K562 (cell line): Measurements from ENCODE around the gene CDCA5. TPM values are rescaled to one million over a fixed set of nuclear protein-coding genes. Genes with fewer than 3 reads are reported as not detected.

Source experiments
- C11orf30 ChIP-seq: fragments of 450-650 bp; IDR thresholded peaks from 2 replicates; pipeline ENCODE4 v1.6.1; 2016; ENCODE audit warnings: low read depth, mild to moderate bottlenecking
- KDM1A ChIP-seq, 2 experiments: fragments of 450-650 bp; IDR thresholded peaks; 2 replicates each; pipeline ENCODE4 v1.6.1; 2016; ENCODE audit warnings: mild to moderate bottlenecking in 2 of 2
- MYC ChIP-seq, 2 experiments: fragments of 250-450 bp in 1 of 2; sonication (Bioruptor Pico) in 1 of 2; IDR thresholded peaks; 2 replicates each; pipeline versions ENCODE4 v1.5.1 to v1.6.1; 2012 to 2021; ENCODE audit warnings: low read depth in 2 of 2, borderline replicate concordance in 1 of 2, improper control_type of control experiment in 1 of 2, low read length in 1 of 2, mild to moderate bottlenecking in 1 of 2, moderate library complexity in 1 of 2
- NR2C2 ChIP-seq, 2 experiments: fragments of 200-800 bp in 1 of 2; sonication (Bioruptor generic) in 1 of 2; sonication (generic) in 1 of 2; formaldehyde crosslinking in 1 of 2; IDR thresholded peaks; 2 replicates each; pipeline versions ENCODE4 v1.6.1 to v1.8.0; 2016 to 2022; ENCODE audit warnings: mild to moderate bottlenecking in 1 of 2, missing compliant biosample characterization in 1 of 2, missing genetic modification characterization in 1 of 2, missing genetic modification reagents in 1 of 2
- NR3C1 ChIP-seq: sonication (generic); formaldehyde crosslinking; IDR thresholded peaks from 2 replicates; pipeline ENCODE4 v1.8.1; 2022; ENCODE audit warnings: missing genetic modification reagents
- NR4A1 ChIP-seq, 2 experiments: fragments of 250-450 bp in 1 of 2; fragments of 450-650 bp in 1 of 2; sonication (Bioruptor Pico) in 1 of 2; IDR thresholded peaks; 2 replicates each; pipeline versions ENCODE4 v1.4.0 to v1.6.1; 2016 to 2020; ENCODE audit warnings: mild to moderate bottlenecking in 2 of 2, missing compliant biosample characterization in 1 of 2, missing genetic modification characterization in 1 of 2, moderate library complexity in 1 of 2
- RCOR1 ChIP-seq, 2 experiments: IDR thresholded peaks; 2 replicates each; pipeline ENCODE4 v1.6.1; 2012; ENCODE audit warnings: low read depth in 2 of 2, low read length in 2 of 2, borderline replicate concordance in 1 of 2, improper control_type of control experiment in 1 of 2
- U2AF1 ChIP-seq: fragments of 200-400 bp; formaldehyde crosslinking; optimal IDR thresholded peaks from 2 replicates; pipeline ENCODE3; 2017; ENCODE audit warnings: mild to moderate bottlenecking, low read depth, low read length, moderate library complexity
- XRCC4 ChIP-seq: IDR thresholded peaks from one replicate; pipeline ENCODE4 v1.6.1; 2011; ENCODE audit not compliant: insufficient read depth, insufficient read length; ENCODE audit errors: extremely low read depth
- ZNF239 ChIP-seq: fragments of 250-450 bp; sonication (Bioruptor Pico); IDR thresholded peaks from 2 replicates; pipeline ENCODE4 v1.4.0; 2020; ENCODE audit warnings: mild to moderate bottlenecking
- ZNF384 ChIP-seq: IDR thresholded peaks from 2 replicates; pipeline ENCODE4 v1.6.1; 2012; ENCODE audit warnings: low read depth, low read length, improper control_type of control experiment
- polyA plus RNA-seq, 8 experiments: library from polyadenylated mRNA; depleted of rRNA in 4 of 8; stranded (reverse) in 5 of 8; unstranded in 3 of 8; fragments of >200 nt; fragmentation: Nextera tagmentation in 2 of 8; fragmentation: Illumina TruSeq in 1 of 8; extraction: Ambion mirVana in 2 of 8; extraction: Trizol in 1 of 8; gene quantifications; 2 replicates each; pipeline versions ENCODE4 v1.2.1 to v1.2.3, GENCODE V29; 2011 to 2014; ENCODE audit warnings: inconsistent platforms in 1 of 8, missing spikeins in 1 of 8
- total RNA-seq, 7 experiments: library from RNA; depleted of rRNA in 6 of 7; stranded (reverse); fragments of >200 nt in 6 of 7; fragmentation: Illumina TruSeq in 2 of 7; extraction: Trizol in 2 of 7; gene quantifications; 2 replicates each; pipeline versions ENCODE4 v1.2.1 to v1.2.3, GENCODE V29; 2011 to 2021; ENCODE audit warnings: low replicate concordance in 1 of 7
- TF ChIP-seq, protein P1 (sequence below), 2 experiments: fragments of 450-650 bp; formaldehyde crosslinking in 1 of 2; IDR thresholded peaks; 2 replicates each; pipeline versions ENCODE4 v1.4.0 to v1.6.1; 2014 to 2020; ENCODE audit warnings: mild to moderate bottlenecking in 2 of 2, borderline replicate concordance in 1 of 2, low read depth in 1 of 2
- TF ChIP-seq, protein P2 (sequence below): IDR thresholded peaks from 2 replicates; pipeline ENCODE4 v1.6.1; 2014; ENCODE audit warnings: antibody characterized with exemption
- TF ChIP-seq, protein P3 (sequence below): fragments of 450-650 bp; IDR thresholded peaks from 2 replicates; pipeline ENCODE4 v1.6.1; 2016; ENCODE audit warnings: missing biosample characterization, missing genetic modification characterization

CDCA5 gene
- total and polyA plus RNA-seq, 9 of the 15 experiments (the other 6 are each of a cell fraction or from before 2014, with no cell fraction given), result 18.9 to 94.3 (median 64.6) TPM

DNA sequence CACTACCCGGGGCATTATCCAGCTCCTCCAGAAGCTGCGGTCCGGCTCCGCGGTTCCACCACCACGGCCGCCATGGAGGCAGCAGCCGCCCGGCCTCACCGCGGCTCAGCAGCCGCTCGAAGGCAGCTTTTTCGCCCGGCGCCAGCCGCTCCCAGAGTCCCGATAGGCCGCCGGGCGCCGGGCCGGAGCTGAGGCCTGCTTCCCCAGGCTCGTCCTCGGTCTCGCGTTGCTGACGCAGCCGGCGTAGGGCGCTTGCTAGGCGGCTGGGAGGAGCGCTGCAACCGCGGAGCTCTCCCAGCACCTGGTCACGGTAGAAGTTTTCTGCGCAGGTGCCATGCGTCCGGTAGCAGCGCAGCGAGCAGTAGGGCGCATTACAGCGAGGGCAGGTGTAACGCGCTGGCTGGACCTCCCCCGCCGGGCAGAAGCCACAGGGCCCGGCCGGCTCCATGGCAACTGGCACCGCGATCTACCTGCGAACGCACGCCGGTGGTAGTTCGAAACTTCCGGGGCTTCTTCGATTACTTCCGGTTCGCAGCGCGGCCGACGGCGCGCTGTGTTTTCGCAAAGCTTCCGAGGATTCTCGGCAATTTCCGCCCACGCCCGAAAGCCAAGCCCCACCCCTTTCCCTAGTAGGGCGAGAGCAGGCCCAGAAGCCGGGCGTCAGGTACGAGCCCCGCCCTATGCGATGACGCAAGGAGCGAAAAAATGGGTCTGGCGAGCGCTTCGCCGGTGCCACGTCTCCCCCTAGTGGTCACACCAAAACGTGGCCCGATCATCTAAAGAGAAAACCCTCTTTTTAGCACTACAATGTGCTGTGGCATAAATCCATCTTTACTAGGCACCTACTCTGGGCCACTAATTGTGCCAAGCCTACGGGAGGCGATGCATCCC is 33.6 kb upstream of the CDCA5 start, which contains the start of gene ZNHIT2 (continued):
- TF ChIP-seq, protein P1, sequence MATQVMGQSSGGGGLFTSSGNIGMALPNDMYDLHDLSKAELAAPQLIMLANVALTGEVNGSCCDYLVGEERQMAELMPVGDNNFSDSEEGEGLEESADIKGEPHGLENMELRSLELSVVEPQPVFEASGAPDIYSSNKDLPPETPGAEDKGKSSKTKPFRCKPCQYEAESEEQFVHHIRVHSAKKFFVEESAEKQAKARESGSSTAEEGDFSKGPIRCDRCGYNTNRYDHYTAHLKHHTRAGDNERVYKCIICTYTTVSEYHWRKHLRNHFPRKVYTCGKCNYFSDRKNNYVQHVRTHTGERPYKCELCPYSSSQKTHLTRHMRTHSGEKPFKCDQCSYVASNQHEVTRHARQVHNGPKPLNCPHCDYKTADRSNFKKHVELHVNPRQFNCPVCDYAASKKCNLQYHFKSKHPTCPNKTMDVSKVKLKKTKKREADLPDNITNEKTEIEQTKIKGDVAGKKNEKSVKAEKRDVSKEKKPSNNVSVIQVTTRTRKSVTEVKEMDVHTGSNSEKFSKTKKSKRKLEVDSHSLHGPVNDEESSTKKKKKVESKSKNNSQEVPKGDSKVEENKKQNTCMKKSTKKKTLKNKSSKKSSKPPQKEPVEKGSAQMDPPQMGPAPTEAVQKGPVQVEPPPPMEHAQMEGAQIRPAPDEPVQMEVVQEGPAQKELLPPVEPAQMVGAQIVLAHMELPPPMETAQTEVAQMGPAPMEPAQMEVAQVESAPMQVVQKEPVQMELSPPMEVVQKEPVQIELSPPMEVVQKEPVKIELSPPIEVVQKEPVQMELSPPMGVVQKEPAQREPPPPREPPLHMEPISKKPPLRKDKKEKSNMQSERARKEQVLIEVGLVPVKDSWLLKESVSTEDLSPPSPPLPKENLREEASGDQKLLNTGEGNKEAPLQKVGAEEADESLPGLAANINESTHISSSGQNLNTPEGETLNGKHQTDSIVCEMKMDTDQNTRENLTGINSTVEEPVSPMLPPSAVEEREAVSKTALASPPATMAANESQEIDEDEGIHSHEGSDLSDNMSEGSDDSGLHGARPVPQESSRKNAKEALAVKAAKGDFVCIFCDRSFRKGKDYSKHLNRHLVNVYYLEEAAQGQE (IDR thresholded peaks at IDR 0.05; ENCODE audit: borderline replicate concordance), result peak; percentile 79; the same call in 1 of the 2 replicates
- TF ChIP-seq, protein P1 (CRISPR knock-in tag; IDR thresholded peaks at IDR 0.05; ENCODE audit: low read depth), result no peak
- TF ChIP-seq RCOR1 (IDR thresholded peaks at IDR 0.05; ENCODE audit: borderline replicate concordance in 1 of 2, low read depth in 2 of 2, low read length in 2 of 2) (peak in 1 of 2 experiments; percentile 30; a peak in 1 of 4 replicates), U2AF1 (peak; percentile 97), NR3C1 (CRISPR knock-in tag) (peak; percentile 85), KDM1A (IDR thresholded peaks at IDR 0.05) (no peak), NR4A1 (CRISPR knock-in tag; IDR thresholded peaks at IDR 0.05) (peak; percentile 61; the same call in 1 of the 2 replicates), NR4A1 (tag; IDR thresholded peaks at IDR 0.05) (0 out of 2 replicates have a peak, but pooled peaks have one; percentile 37), ZNF384 (peak; percentile 83), ZNF239 (no peak), MYC (IDR thresholded peaks at IDR 0.05; ENCODE audit: low read depth, low read length) (peak; percentile 91), MYC (CRISPR knock-in tag; IDR thresholded peaks at IDR 0.05; ENCODE audit: borderline replicate concordance, low read depth) (peak; percentile 81), NR2C2 (CRISPR knock-in tag; IDR thresholded peaks at IDR 0.05) (peak; percentile 99), NR2C2 (tag; IDR thresholded peaks at IDR 0.05) (peak; percentile 100), C11orf30 (peak; percentile 96), XRCC4 (no peak)
- TF ChIP-seq, protein P2, sequence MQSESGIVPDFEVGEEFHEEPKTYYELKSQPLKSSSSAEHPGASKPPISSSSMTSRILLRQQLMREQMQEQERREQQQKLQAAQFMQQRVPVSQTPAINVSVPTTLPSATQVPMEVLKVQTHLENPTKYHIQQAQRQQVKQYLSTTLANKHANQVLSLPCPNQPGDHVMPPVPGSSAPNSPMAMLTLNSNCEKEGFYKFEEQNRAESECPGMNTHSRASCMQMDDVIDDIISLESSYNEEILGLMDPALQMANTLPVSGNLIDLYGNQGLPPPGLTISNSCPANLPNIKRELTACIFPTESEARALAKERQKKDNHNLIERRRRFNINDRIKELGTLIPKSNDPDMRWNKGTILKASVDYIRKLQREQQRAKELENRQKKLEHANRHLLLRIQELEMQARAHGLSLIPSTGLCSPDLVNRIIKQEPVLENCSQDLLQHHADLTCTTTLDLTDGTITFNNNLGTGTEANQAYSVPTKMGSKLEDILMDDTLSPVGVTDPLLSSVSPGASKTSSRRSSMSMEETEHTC, result no peak
- TF ChIP-seq, protein P3, sequence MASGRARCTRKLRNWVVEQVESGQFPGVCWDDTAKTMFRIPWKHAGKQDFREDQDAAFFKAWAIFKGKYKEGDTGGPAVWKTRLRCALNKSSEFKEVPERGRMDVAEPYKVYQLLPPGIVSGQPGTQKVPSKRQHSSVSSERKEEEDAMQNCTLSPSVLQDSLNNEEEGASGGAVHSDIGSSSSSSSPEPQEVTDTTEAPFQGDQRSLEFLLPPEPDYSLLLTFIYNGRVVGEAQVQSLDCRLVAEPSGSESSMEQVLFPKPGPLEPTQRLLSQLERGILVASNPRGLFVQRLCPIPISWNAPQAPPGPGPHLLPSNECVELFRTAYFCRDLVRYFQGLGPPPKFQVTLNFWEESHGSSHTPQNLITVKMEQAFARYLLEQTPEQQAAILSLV (tag), result 0 out of 2 replicates have a peak, but pooled peaks have one; percentile 53
